Measurements from ENCODE around the gene COL6A3.
A peak's percentile ranks its signal among the peaks of the same experiment; 100 is the strongest.

COL6A3 gene

GRCh38 chr2:237413777-237414661 is at the start of gene COL6A3:
Gene COL6A3, minus strand, starts transcription at chr2:237414164. Its CDS starts 17,347 bp downstream, at chr2:237396817.
- no peak for DNase-seq

GRCh38 chr2:237459741-237460174 is 45.8 kb upstream of the COL6A3 start:
- no peak for DNase-seq

GRCh38 chr2:237459226-237459625 is 45.3 kb upstream of the COL6A3 start:
- DNase-seq, result no peak

GRCh38 chr2:237458519-237458918 is 44.6 kb upstream of the COL6A3 start:
- no peak for DNase-seq

- DNase-seq, result no peak
Observed at GRCh38 chr2:237457388-237457941, 43.5 kb upstream of the COL6A3 start.

- DNase-seq, result peak; percentile 35
Observed at GRCh38 chr2:237456200-237456843, 42.4 kb upstream of the COL6A3 start.

- no peak for DNase-seq
Observed at GRCh38 chr2:237455764-237456163, 41.8 kb upstream of the COL6A3 start.

GRCh38 chr2:237453671-237454070 is 39.7 kb upstream of the COL6A3 start:
- no peak for DNase-seq

GRCh38 chr2:237452861-237453260 is 38.9 kb upstream of the COL6A3 start:
- no peak for DNase-seq

GRCh38 chr2:237451643-237452469 is 37.9 kb upstream of the COL6A3 start:
- DNase-seq, result no peak

GRCh38 chr2:237450583-237450982 is 36.6 kb upstream of the COL6A3 start:
- no peak for DNase-seq

- DNase-seq, result no peak
Observed at GRCh38 chr2:237450108-237450507, 36.1 kb upstream of the COL6A3 start.

- peak; percentile 53 for DNase-seq
Observed at GRCh38 chr2:237449193-237449881, 35.4 kb upstream of the COL6A3 start.

- no peak for DNase-seq
Observed at GRCh38 chr2:237448626-237449025, 34.7 kb upstream of the COL6A3 start.

- no peak for DNase-seq
Observed at GRCh38 chr2:237448171-237448570, 34.2 kb upstream of the COL6A3 start.

GRCh38 chr2:237447496-237447895 is 33.5 kb upstream of the COL6A3 start:
- DNase-seq, result no peak

GRCh38 chr2:237446338-237446665 is 32.3 kb upstream of the COL6A3 start:
- DNase-seq, result no peak

- no peak for DNase-seq
Observed at GRCh38 chr2:237445611-237446337, 31.8 kb upstream of the COL6A3 start.

GRCh38 chr2:237444071-237444470 is 30.1 kb upstream of the COL6A3 start:
- DNase-seq, result no peak

GRCh38 chr2:237441605-237442274 is 27.8 kb upstream of the COL6A3 start:
- no peak for DNase-seq

- no peak for DNase-seq
Observed at GRCh38 chr2:237440819-237441281, 26.9 kb upstream of the COL6A3 start.
